SK-N-SH treated with all-trans-retinoic acid at 6 μM for 48 hours (cell line): ENCODE measurements around the gene OFD1.

ENCODE experiments used
- ARNTL ChIP-seq: fragments of 450-650 bp; formaldehyde crosslinking; IDR thresholded peaks from 2 replicates; pipeline ENCODE4 v1.5.0; 2020; ENCODE audit warnings: low read depth, mild to moderate bottlenecking, moderate library complexity, borderline replicate concordance
- CSDC2 ChIP-seq: fragments of 250-450 bp; sonication (Bioruptor Pico); IDR thresholded peaks from 2 replicates; pipeline ENCODE4 v1.5.0; 2020; ENCODE audit warnings: mild to moderate bottlenecking, moderate library complexity
- GLIS3 ChIP-seq: fragments of 250-450 bp; sonication (Bioruptor Pico); IDR thresholded peaks from 2 replicates; pipeline ENCODE4 v1.5.0; 2020; ENCODE audit warnings: mild to moderate bottlenecking, moderate library complexity
- RARB ChIP-seq: fragments of 250-450 bp; sonication (Bioruptor Pico); IDR thresholded peaks from 2 replicates; pipeline ENCODE4 v1.8.0; 2021; ENCODE audit warnings: mild to moderate bottlenecking, moderate library complexity
- SNAI2 ChIP-seq: fragments of 250-450 bp; sonication (Bioruptor Pico); IDR thresholded peaks from 2 replicates; pipeline ENCODE4 v1.5.0; 2020; ENCODE audit warnings: mild to moderate bottlenecking, moderate library complexity
- TCF4 ChIP-seq: fragments of 250-450 bp; sonication (Bioruptor Pico); IDR thresholded peaks from 2 replicates; pipeline ENCODE4 v1.8.0; 2021; ENCODE audit warnings: mild to moderate bottlenecking, moderate library complexity, borderline replicate concordance
- TOX ChIP-seq: fragments of 250-450 bp; sonication (Bioruptor Pico); IDR thresholded peaks from 2 replicates; pipeline ENCODE4 v1.8.0; 2021; ENCODE audit warnings: mild to moderate bottlenecking, moderate library complexity, borderline replicate concordance
- ZFP3 ChIP-seq: fragments of 250-450 bp; sonication (Bioruptor Pico); IDR thresholded peaks from 2 replicates; pipeline ENCODE4 v1.5.0; 2020; ENCODE audit warnings: mild to moderate bottlenecking, moderate library complexity
- ZFP30 ChIP-seq: fragments of 450-650 bp; formaldehyde crosslinking; IDR thresholded peaks from 2 replicates; pipeline ENCODE4 v1.5.0; 2022; ENCODE audit warnings: mild to moderate bottlenecking, moderate library complexity
- TF ChIP-seq, protein P1 (sequence below): fragments of 250-450 bp; sonication (Bioruptor Pico); IDR thresholded peaks from 2 replicates; pipeline ENCODE4 v1.5.1; 2021; ENCODE audit warnings: mild to moderate bottlenecking, moderate library complexity
- TF ChIP-seq, protein P2 (sequence below): fragments of 250-450 bp; sonication (Bioruptor Pico); IDR thresholded peaks from 2 replicates; pipeline ENCODE4 v1.5.1; 2020; ENCODE audit warnings: low read depth, mild to moderate bottlenecking, moderate library complexity
- TF ChIP-seq, protein P3 (sequence below): fragments of 250-450 bp; sonication (Bioruptor Pico); IDR thresholded peaks from 2 replicates; pipeline ENCODE4 v1.5.0; 2020; ENCODE audit warnings: mild to moderate bottlenecking, moderate library complexity

DNA sequence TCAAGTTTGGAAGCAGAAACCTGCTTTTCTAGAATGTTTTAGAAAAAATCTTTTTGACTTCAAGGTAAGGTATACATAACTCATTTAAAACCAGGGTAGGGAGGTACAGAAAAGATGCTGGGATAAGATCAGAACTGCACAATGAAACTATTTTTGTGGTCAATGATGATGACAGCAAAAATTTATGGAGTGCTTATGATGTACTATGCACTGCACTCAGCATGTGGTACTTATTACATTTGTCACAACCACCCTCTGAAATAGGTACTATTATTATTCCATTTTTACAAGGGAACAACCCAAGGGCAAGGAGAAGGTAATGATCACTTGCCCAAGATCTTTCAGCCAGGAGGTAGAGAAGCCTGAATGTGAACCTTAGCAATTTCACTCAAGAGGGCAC, 74.3 kb downstream of the OFD1 start:
- TF ChIP-seq CSDC2 (CRISPR knock-in tag) = no peak
- TF ChIP-seq SNAI2 = no peak
- no peak for TF ChIP-seq RARB (CRISPR knock-in tag)
- no peak for TF ChIP-seq TCF4 (CRISPR knock-in tag)
- no peak for TF ChIP-seq TOX (CRISPR knock-in tag)
- TF ChIP-seq, protein P1, sequence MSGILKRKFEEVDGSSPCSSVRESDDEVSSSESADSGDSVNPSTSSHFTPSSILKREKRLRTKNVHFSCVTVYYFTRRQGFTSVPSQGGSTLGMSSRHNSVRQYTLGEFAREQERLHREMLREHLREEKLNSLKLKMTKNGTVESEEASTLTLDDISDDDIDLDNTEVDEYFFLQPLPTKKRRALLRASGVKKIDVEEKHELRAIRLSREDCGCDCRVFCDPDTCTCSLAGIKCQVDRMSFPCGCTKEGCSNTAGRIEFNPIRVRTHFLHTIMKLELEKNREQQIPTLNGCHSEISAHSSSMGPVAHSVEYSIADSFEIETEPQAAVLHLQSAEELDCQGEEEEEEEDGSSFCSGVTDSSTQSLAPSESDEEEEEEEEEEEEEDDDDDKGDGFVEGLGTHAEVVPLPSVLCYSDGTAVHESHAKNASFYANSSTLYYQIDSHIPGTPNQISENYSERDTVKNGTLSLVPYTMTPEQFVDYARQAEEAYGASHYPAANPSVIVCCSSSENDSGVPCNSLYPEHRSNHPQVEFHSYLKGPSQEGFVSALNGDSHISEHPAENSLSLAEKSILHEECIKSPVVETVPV (CRISPR knock-in tag) = no peak
- TF ChIP-seq ZFP3 = no peak
- TF ChIP-seq ZFP30 (CRISPR knock-in tag) = no peak
- TF ChIP-seq, protein P2, sequence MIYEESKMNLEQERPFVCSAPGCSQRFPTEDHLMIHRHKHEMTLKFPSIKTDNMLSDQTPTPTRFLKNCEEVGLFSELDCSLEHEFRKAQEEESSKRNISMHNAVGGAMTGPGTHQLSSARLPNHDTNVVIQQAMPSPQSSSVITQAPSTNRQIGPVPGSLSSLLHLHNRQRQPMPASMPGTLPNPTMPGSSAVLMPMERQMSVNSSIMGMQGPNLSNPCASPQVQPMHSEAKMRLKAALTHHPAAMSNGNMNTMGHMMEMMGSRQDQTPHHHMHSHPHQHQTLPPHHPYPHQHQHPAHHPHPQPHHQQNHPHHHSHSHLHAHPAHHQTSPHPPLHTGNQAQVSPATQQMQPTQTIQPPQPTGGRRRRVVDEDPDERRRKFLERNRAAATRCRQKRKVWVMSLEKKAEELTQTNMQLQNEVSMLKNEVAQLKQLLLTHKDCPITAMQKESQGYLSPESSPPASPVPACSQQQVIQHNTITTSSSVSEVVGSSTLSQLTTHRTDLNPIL (CRISPR knock-in tag) = no peak
- TF ChIP-seq GLIS3 (CRISPR knock-in tag) = no peak
- TF ChIP-seq, protein P3, sequence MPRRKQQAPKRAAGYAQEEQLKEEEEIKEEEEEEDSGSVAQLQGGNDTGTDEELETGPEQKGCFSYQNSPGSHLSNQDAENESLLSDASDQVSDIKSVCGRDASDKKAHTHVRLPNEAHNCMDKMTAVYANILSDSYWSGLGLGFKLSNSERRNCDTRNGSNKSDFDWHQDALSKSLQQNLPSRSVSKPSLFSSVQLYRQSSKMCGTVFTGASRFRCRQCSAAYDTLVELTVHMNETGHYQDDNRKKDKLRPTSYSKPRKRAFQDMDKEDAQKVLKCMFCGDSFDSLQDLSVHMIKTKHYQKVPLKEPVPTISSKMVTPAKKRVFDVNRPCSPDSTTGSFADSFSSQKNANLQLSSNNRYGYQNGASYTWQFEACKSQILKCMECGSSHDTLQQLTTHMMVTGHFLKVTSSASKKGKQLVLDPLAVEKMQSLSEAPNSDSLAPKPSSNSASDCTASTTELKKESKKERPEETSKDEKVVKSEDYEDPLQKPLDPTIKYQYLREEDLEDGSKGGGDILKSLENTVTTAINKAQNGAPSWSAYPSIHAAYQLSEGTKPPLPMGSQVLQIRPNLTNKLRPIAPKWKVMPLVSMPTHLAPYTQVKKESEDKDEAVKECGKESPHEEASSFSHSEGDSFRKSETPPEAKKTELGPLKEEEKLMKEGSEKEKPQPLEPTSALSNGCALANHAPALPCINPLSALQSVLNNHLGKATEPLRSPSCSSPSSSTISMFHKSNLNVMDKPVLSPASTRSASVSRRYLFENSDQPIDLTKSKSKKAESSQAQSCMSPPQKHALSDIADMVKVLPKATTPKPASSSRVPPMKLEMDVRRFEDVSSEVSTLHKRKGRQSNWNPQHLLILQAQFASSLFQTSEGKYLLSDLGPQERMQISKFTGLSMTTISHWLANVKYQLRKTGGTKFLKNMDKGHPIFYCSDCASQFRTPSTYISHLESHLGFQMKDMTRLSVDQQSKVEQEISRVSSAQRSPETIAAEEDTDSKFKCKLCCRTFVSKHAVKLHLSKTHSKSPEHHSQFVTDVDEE (CRISPR knock-in tag) = no peak
- TF ChIP-seq ARNTL (CRISPR knock-in tag) = no peak
